K562 (cell line): ENCODE measurements around the gene EDARADD. TPM values are rescaled to one million over a fixed set of nuclear protein-coding genes. Genes with fewer than 3 reads are reported as not detected.

Source experiments
- DDX20 ChIP-seq: fragments of 450-650 bp; IDR thresholded peaks from 2 replicates; pipeline ENCODE4 v1.6.1; 2016; ENCODE audit warnings: missing genetic modification characterization, low read depth, mild to moderate bottlenecking, missing compliant biosample characterization, moderate library complexity
- ELF1 ChIP-seq: fragments of 200-800 bp; sonication (Bioruptor generic); IDR thresholded peaks from 2 replicates; pipeline ENCODE4 v1.6.1; 2016; ENCODE audit warnings: missing genetic modification characterization, missing compliant biosample characterization
- EP300 ChIP-seq: IDR thresholded peaks from 2 replicates; pipeline ENCODE4 v1.6.1; 2012; ENCODE audit warnings: low read length, improper control_type of control experiment
- MTA1 ChIP-seq: fragments of 450-650 bp; IDR thresholded peaks from 2 replicates; pipeline ENCODE4 v1.6.1; 2017; ENCODE audit warnings: borderline replicate concordance
- MTA2 ChIP-seq: fragments of 450-650 bp; IDR thresholded peaks from 2 replicates; pipeline ENCODE4 v1.6.1; 2016; ENCODE audit warnings: low read depth
- OTX1 ChIP-seq: fragments of 450-650 bp; formaldehyde crosslinking; IDR thresholded peaks from 2 replicates; pipeline ENCODE4 v1.4.0; 2022; ENCODE audit warnings: mild to moderate bottlenecking
- RB1 ChIP-seq: fragments of 450-650 bp; IDR thresholded peaks from 2 replicates; pipeline ENCODE4 v1.6.1; 2017; ENCODE audit warnings: low read depth, mild to moderate bottlenecking
- RBBP5 ChIP-seq: fragments of 200-600 bp; sonication (generic); IDR thresholded peaks from 2 replicates; pipeline ENCODE4 v1.6.1; 2012; ENCODE audit warnings: borderline replicate concordance, mild to moderate bottlenecking, low read length, control low read depth, inconsistent platforms; ENCODE audit not compliant: insufficient read depth, poor library complexity, severe bottlenecking
- RBFOX2 ChIP-seq: fragments of 200-400 bp; formaldehyde crosslinking; IDR thresholded peaks from 2 replicates; pipeline ENCODE4 v1.6.1; 2017; ENCODE audit warnings: low read depth, mild to moderate bottlenecking, low read length, moderate library complexity
- RHOXF2B ChIP-seq: fragments of 250-450 bp; sonication (Bioruptor Pico); conservative IDR thresholded peaks from 2 replicates; pipeline ENCODE4 v1.5.1; 2021
- SMARCC2 ChIP-seq: fragments of 450-650 bp; IDR thresholded peaks from 2 replicates; pipeline ENCODE4 v1.6.1; 2017; ENCODE audit warnings: antibody characterized with exemption, moderate library complexity, mild to moderate bottlenecking, low read depth
- TBP ChIP-seq: optimal IDR thresholded peaks from 2 replicates; pipeline ENCODE3; 2011; ENCODE audit warnings: low read depth, low read length, improper control_type of control experiment
- YY1 ChIP-seq, 3 experiments: IDR thresholded peaks; 2 replicates each; pipeline ENCODE4 v1.6.1; 2011; ENCODE audit warnings: low read length in 2 of 3, mild to moderate bottlenecking in 2 of 3, moderate library complexity in 2 of 3, borderline replicate concordance in 1 of 3, control low read depth in 1 of 3, low read depth in 1 of 3; ENCODE audit not compliant: insufficient read depth in 3 of 3, insufficient replicate concordance in 2 of 3, control insufficient read depth in 1 of 3, insufficient read length in 1 of 3; ENCODE audit errors: extremely low read depth in 1 of 3
- ZKSCAN1 ChIP-seq: fragments of 150-350 bp; IDR thresholded peaks from 2 replicates; pipeline ENCODE4 v1.6.1; 2016; ENCODE audit warnings: low read depth, low read length
- ZNF75A ChIP-seq: fragments of 450-650 bp; formaldehyde crosslinking; IDR thresholded peaks from 2 replicates; pipeline ENCODE4 v1.4.0; 2020; ENCODE audit warnings: mild to moderate bottlenecking
- polyA plus RNA-seq, 8 experiments: library from polyadenylated mRNA; depleted of rRNA in 4 of 8; stranded (reverse) in 5 of 8; unstranded in 3 of 8; fragments of >200 nt; fragmentation: Nextera tagmentation in 2 of 8; fragmentation: Illumina TruSeq in 1 of 8; extraction: Ambion mirVana in 2 of 8; extraction: Trizol in 1 of 8; gene quantifications; 2 replicates each; pipeline versions ENCODE4 v1.2.1 to v1.2.3, GENCODE V29; 2011 to 2014; ENCODE audit warnings: inconsistent platforms in 1 of 8, missing spikeins in 1 of 8
- total RNA-seq, 7 experiments: library from RNA; depleted of rRNA in 6 of 7; stranded (reverse); fragments of >200 nt in 6 of 7; fragmentation: Illumina TruSeq in 2 of 7; extraction: Trizol in 2 of 7; gene quantifications; 2 replicates each; pipeline versions ENCODE4 v1.2.1 to v1.2.3, GENCODE V29; 2011 to 2021; ENCODE audit warnings: low replicate concordance in 1 of 7
- TF ChIP-seq, protein P1 (sequence below): sonication (generic); formaldehyde crosslinking; IDR thresholded peaks from 2 replicates; pipeline ENCODE4 v1.8.1; 2023; ENCODE audit warnings: mild to moderate bottlenecking, missing genetic modification reagents, moderate library complexity
- TF ChIP-seq, protein P2 (sequence below), 3 experiments: fragments of 200-800 bp in 1 of 3; sonication (Bioruptor generic) in 1 of 3; sonication (generic) in 1 of 3; formaldehyde crosslinking in 1 of 3; IDR thresholded peaks; 2 replicates each; pipeline versions ENCODE4 v1.6.1 to v1.8.0; 2016 to 2022; ENCODE audit warnings: mild to moderate bottlenecking in 2 of 3, missing compliant biosample characterization in 2 of 3, missing genetic modification characterization in 2 of 3, missing genetic modification reagents in 1 of 3
- TF ChIP-seq, protein P3 (sequence below): IDR thresholded peaks from 2 replicates; pipeline ENCODE4 v1.6.1; 2014; ENCODE audit warnings: antibody characterized with exemption
- TF ChIP-seq, protein P4 (sequence below): fragments of 450-650 bp; IDR thresholded peaks from 2 replicates; pipeline ENCODE4 v1.6.1; 2016; ENCODE audit warnings: missing biosample characterization, missing genetic modification characterization

EDARADD gene
- total and polyA plus RNA-seq, 9 of the 15 experiments (the other 6 are each of a cell fraction or from before 2014, with no cell fraction given), result 0.46 to 32.4 (median 20.6) TPM

DNA sequence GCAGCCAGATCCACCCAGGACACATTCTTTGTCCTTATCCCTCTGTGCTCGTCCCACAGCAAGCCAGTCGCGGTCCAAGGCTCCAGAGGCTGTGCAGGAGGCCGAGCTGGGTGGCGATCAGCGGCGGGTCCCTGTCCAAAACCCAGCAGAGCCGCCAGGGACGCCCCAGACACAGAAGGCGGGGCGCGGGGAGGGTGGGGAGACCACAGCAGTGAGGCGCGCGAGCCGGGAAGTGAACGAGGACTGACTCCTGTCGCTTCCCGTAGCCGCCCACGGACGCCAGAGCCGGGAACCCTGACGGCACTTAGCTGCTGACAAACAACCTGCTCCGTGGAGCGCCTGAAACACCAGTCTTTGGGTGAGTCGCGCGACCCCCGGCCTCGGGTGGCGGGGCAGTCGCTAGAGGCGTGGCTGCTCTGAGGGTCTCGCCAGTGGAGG is 129.6 kb downstream of the EDARADD start, which contains the start of gene LGALS8 (continued):
- TF ChIP-seq, protein P1, sequence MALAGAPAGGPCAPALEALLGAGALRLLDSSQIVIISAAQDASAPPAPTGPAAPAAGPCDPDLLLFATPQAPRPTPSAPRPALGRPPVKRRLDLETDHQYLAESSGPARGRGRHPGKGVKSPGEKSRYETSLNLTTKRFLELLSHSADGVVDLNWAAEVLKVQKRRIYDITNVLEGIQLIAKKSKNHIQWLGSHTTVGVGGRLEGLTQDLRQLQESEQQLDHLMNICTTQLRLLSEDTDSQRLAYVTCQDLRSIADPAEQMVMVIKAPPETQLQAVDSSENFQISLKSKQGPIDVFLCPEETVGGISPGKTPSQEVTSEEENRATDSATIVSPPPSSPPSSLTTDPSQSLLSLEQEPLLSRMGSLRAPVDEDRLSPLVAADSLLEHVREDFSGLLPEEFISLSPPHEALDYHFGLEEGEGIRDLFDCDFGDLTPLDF (CRISPR knock-in tag), result 0 out of 2 replicates have a peak, but pooled peaks have one; percentile 35
- peak; percentile 82 for TF ChIP-seq RBBP5
- TF ChIP-seq, protein P2, sequence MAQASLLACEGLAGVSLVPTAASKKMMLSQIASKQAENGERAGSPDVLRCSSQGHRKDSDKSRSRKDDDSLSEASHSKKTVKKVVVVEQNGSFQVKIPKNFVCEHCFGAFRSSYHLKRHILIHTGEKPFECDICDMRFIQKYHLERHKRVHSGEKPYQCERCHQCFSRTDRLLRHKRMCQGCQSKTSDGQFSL (CRISPR knock-in tag; IDR thresholded peaks at IDR 0.05), result 0 out of 2 replicates have a peak, but pooled peaks have one; percentile 80
- TF ChIP-seq, protein P2 (tag; IDR thresholded peaks at IDR 0.05), result no peak
- TF ChIP-seq MTA1, result no peak
- TF ChIP-seq RHOXF2B (CRISPR knock-in tag), result no peak
- no peak for TF ChIP-seq SMARCC2
- peak in 1 of 3 experiments; percentile 10 for TF ChIP-seq YY1 (IDR thresholded peaks at IDR 0.05; ENCODE audit: borderline replicate concordance in 1 of 3, control insufficient read depth in 1 of 3, extremely low read depth in 1 of 3, insufficient read depth in 3 of 3, insufficient read length in 1 of 3, insufficient replicate concordance in 2 of 3, low read depth in 1 of 3, low read length in 2 of 3)
- TF ChIP-seq, protein P3, sequence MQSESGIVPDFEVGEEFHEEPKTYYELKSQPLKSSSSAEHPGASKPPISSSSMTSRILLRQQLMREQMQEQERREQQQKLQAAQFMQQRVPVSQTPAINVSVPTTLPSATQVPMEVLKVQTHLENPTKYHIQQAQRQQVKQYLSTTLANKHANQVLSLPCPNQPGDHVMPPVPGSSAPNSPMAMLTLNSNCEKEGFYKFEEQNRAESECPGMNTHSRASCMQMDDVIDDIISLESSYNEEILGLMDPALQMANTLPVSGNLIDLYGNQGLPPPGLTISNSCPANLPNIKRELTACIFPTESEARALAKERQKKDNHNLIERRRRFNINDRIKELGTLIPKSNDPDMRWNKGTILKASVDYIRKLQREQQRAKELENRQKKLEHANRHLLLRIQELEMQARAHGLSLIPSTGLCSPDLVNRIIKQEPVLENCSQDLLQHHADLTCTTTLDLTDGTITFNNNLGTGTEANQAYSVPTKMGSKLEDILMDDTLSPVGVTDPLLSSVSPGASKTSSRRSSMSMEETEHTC, result 0 out of 2 replicates have a peak, but pooled peaks have one; percentile 48
- TF ChIP-seq RB1, result peak; percentile 67; the same call in 1 of the 2 replicates
- TF ChIP-seq ELF1 (tag), result peak; percentile 52
- no peak for TF ChIP-seq DDX20 (tag)
- 0 out of 2 replicates have a peak, but pooled peaks have one; percentile 11 for TF ChIP-seq OTX1 (CRISPR knock-in tag)
- TF ChIP-seq ZNF75A (CRISPR knock-in tag), result peak; percentile 18; the same call in 1 of the 2 replicates
- TF ChIP-seq, protein P4, sequence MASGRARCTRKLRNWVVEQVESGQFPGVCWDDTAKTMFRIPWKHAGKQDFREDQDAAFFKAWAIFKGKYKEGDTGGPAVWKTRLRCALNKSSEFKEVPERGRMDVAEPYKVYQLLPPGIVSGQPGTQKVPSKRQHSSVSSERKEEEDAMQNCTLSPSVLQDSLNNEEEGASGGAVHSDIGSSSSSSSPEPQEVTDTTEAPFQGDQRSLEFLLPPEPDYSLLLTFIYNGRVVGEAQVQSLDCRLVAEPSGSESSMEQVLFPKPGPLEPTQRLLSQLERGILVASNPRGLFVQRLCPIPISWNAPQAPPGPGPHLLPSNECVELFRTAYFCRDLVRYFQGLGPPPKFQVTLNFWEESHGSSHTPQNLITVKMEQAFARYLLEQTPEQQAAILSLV (tag), result no peak
- TF ChIP-seq TBP, result peak; percentile 63
- peak; percentile 97 for TF ChIP-seq RBFOX2
- TF ChIP-seq EP300, result 0 out of 2 replicates have a peak, but pooled peaks have one; percentile 8
- TF ChIP-seq MTA2, result no peak
- TF ChIP-seq ZKSCAN1, result peak; percentile 56; the same call in 1 of the 2 replicates
